Measurements from ENCODE around the gene PCSK6. TPM values are rescaled to one million over a fixed set of nuclear protein-coding genes. Genes with fewer than 3 reads are reported as not detected.
"Not testable (repeated sequence)": the region's sequence is repeated elsewhere in the genome, so short reads cannot be mapped to it uniquely, and the experiment has no call there.

PCSK6 gene
- total RNA-seq, 1 experiment from 2014 or later: 69.5 TPM

- Mint-ChIP-seq H3K9me3 (ENCODE audit: unreplicated experiment) (no peaks in the 10 kb centered on the region), H3K27ac (ENCODE audit: unreplicated experiment) (no peak overlapping the region), H3K36me3 (ENCODE audit: insufficient read depth, unreplicated experiment) (peaks cover 17% of the 10 kb centered on the region), H3K27me3 (ENCODE audit: insufficient read depth, unreplicated experiment) (no peaks in the 10 kb centered on the region), H3K4me3 (ENCODE audit: unreplicated experiment) (no peak overlapping the region), H3K4me1 (ENCODE audit: low read depth, unreplicated experiment) (no peaks in the 10 kb centered on the region)
- Histone ChIP-seq H3K36me3 (ENCODE audit: control insufficient read depth, insufficient read depth, low read length) (no peaks in the 10 kb centered on the region), H3K27me3 (replicated peaks; ENCODE audit: control insufficient read depth, insufficient read depth, low read length) (no peaks in the 10 kb centered on the region), H3K4me3 (ENCODE audit: low read depth, low read length) (no peak overlapping the region), H3K9me3 (no peaks in the 10 kb centered on the region), H3K4me1 (no peaks in the 10 kb centered on the region)
- ChIA-PET CTCF (no interaction called here), POLR2A (no interaction called here)
- no peak for DNase-seq
- no peak for TF ChIP-seq CTCF (IDR thresholded peaks at IDR 0.05; ENCODE audit: insufficient read depth in 1 of 2, low read depth in 1 of 2, low read length in 1 of 2, severe bottlenecking in 1 of 2, unreplicated experiment in 1 of 2)
- intact Hi-C loops (cut with micrococcal nuclease; ENCODE audit: unreplicated experiment): no loop called here
- no TSS peak for BruUV-seq (replicated peaks)
Measured at GRCh38 chr15:101376615-101377395, 112.7 kb downstream of the PCSK6 start.

DNA sequence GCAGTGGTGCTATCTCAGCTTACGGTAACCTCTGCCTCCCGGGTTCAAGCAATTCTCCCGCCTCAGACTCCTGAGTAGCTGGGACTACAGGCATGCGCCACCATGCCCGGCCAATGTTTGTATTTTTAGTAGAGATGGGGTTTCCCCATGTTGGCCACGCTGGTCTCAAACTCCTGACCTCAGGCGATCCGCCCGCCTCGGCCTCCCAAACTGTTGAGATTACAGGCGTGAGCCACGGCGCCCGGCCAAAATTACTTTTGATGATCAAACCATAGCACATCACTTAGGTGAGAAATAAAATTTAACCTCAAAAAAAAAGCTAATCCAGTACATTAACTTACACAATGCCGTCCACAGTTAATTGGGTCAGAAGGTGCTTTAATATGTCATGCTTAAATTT, 114.5 kb downstream of the PCSK6 start:
- H3K27me3 ChIP-seq (replicated peaks; ENCODE audit: control insufficient read depth, insufficient read depth, low read length); H3K27me3 Mint-ChIP-seq (ENCODE audit: insufficient read depth, unreplicated experiment); H3K9me3 Mint-ChIP-seq (ENCODE audit: unreplicated experiment); H3K4me3 Mint-ChIP-seq (ENCODE audit: unreplicated experiment); BruUV-seq (replicated peaks); H3K4me1 ChIP-seq; H3K36me3 ChIP-seq (ENCODE audit: control insufficient read depth, insufficient read depth, low read length); H3K4me1 Mint-ChIP-seq (ENCODE audit: low read depth, unreplicated experiment); H3K27ac Mint-ChIP-seq (ENCODE audit: unreplicated experiment); POLR2A ChIA-PET; intact Hi-C loops (cut with micrococcal nuclease; ENCODE audit: unreplicated experiment); H3K9me3 ChIP-seq; CTCF ChIA-PET; H3K4me3 ChIP-seq (ENCODE audit: low read depth, low read length); DNase-seq: not testable (repeated sequence)
- peaks cover 17% of the 10 kb centered on the region for H3K36me3 Mint-ChIP-seq (ENCODE audit: insufficient read depth, unreplicated experiment)

DNA sequence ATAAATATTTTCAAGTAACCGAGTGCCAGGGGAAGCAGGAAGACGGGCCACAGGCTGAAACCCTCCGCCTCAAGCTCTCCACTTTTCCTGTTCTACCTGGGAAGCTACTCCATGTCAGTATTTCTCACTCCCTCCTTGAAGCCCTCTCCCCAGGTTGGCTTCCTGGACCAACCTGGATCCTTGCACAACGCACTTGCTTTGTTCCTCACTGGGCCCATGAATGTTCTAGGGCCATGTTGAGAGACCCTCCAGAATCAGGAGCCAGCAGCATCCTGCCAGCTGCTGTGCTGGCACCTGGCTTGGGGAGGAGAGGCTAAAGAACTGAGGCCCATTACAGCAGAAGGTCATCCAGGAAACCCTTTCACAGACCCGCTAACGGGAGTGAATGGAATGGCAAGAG, 115.2 kb downstream of the PCSK6 start:
- BruUV-seq (replicated peaks): no TSS peak

More for the DNA sequence above, 115.2 kb downstream of the PCSK6 start:
- no peak for TF ChIP-seq CTCF (IDR thresholded peaks at IDR 0.05; ENCODE audit: insufficient read depth in 1 of 2, low read depth in 1 of 2, low read length in 1 of 2, severe bottlenecking in 1 of 2, unreplicated experiment in 1 of 2)
- Mint-ChIP-seq H3K4me3 (ENCODE audit: unreplicated experiment) (no peak overlapping the region), H3K4me1 (ENCODE audit: low read depth, unreplicated experiment) (no peaks in the 10 kb centered on the region), H3K27me3 (ENCODE audit: insufficient read depth, unreplicated experiment) (no peaks in the 10 kb centered on the region), H3K9me3 (ENCODE audit: unreplicated experiment) (no peaks in the 10 kb centered on the region), H3K27ac (ENCODE audit: unreplicated experiment) (no peak overlapping the region), H3K36me3 (ENCODE audit: insufficient read depth, unreplicated experiment) (peaks cover 18% of the 10 kb centered on the region)
- Histone ChIP-seq H3K27me3 (replicated peaks; ENCODE audit: control insufficient read depth, insufficient read depth, low read length) (no peaks in the 10 kb centered on the region), H3K4me1 (no peaks in the 10 kb centered on the region), H3K4me3 (ENCODE audit: low read depth, low read length) (no peak overlapping the region), H3K9me3 (no peaks in the 10 kb centered on the region), H3K36me3 (ENCODE audit: control insufficient read depth, insufficient read depth, low read length) (no peaks in the 10 kb centered on the region)
- CTCF ChIA-PET: no interaction called here
- POLR2A ChIA-PET: no interaction called here
- no peak for DNase-seq
- intact Hi-C loops (cut with micrococcal nuclease; ENCODE audit: unreplicated experiment): no loop called here

Measured in Caco-2 (cell line).